OCI-LY3 (cell line): ENCODE measurements around the gene NELL2.

Experiments used
- CTCF ChIP-seq: fragments of 200-600, 300-600 bp; sonication (generic); IDR thresholded peaks from 2 replicates; pipeline ENCODE4 v1.5.1; 2014; ENCODE audit warnings: antibody characterized with exemption, low read length, low read depth
- EZH2phosphoT487 ChIP-seq: fragments of 200-600 bp; shearing (Covaris generic); IDR thresholded peaks from 2 replicates; pipeline ENCODE4 v1.6.1; 2018; ENCODE audit warnings: antibody characterized with exemption, mixed run types, low read depth

- TF ChIP-seq CTCF: no peak
- TF ChIP-seq EZH2phosphoT487: no peak
Observed at GRCh38 chr12:44462729-44463128, 413.4 kb downstream of the NELL2 start.
